Esophagus squamous epithelium (tissue), 5 donors: ENCODE results near the gene BBS9. TPM values are rescaled to one million over a fixed set of nuclear protein-coding genes. Genes with fewer than 3 reads are reported as not detected.

ENCODE experiments used
- DNase-seq: peaks from one replicate; lab custom pipeline; 2025; lab: John Stamatoyannopoulos, UW
- H3K27ac ChIP-seq, 4 donors: fragments of 200-600 bp; sonication (generic); one replicate each; pipeline ENCODE4 v1.5.1; 2016 to 2019; ENCODE audit warnings: mild to moderate bottlenecking in 1 of 4
- H3K27me3 ChIP-seq, 4 donors: fragments of 200-600 bp; sonication (generic); 1 replicate in 3 of 4; 2 replicates in 1 of 4; pipeline versions ENCODE4 v1.5.1 to v1.6.0; 2017 to 2021; ENCODE audit warnings: antibody characterized with exemption in 1 of 4
- H3K36me3 ChIP-seq, 3 donors: fragments of 200-600 bp; sonication (generic); one replicate each; pipeline ENCODE4 v1.5.1; 2016 to 2019
- H3K4me1 ChIP-seq, 3 donors: fragments of 200-600 bp; sonication (generic); one replicate each; pipeline ENCODE4 v1.5.1; 2017 to 2019
- H3K4me3 ChIP-seq, 4 donors: fragments of 200-600 bp; sonication (generic); 1 replicate in 3 of 4; 2 replicates in 1 of 4; pipeline ENCODE4 v1.5.1; 2016 to 2019; ENCODE audit warnings: mild to moderate bottlenecking in 2 of 4, moderate library complexity in 1 of 4
- H3K9me3 ChIP-seq, 3 donors: fragments of 200-600 bp; sonication (generic); one replicate each; pipeline ENCODE4 v1.5.1; 2016 to 2019
- POLR2A ChIP-seq, 4 donors: fragments of 450-650 bp; IDR thresholded peaks; one replicate each; pipeline ENCODE4 v1.6.1; 2017; ENCODE audit warnings: antibody characterized with exemption in 4 of 4, mild to moderate bottlenecking in 4 of 4, moderate library complexity in 3 of 4
- WGBS, 2 donors: methylation state at CpG; one replicate each; pipeline ENCODE4 v1.1.5; 2018; 5-methylcytosine and 5-hydroxymethylcytosine counted together
- intact Hi-C: fragments of 100-400 bp; cut with DNase I; formaldehyde crosslinking; loops from one replicate; pipeline ENCODE4 v1.15.0; 2022
- total RNA-seq, 4 donors: library from RNA; depleted of rRNA; stranded (reverse); fragments of >200 nt; gene quantifications; one replicate each; pipeline ENCODE4 v1.1.0, GENCODE V29; 2016
- TF ChIP-seq, protein P1 (sequence below), 6 experiments: fragments of 450-650 bp in 4 of 6; fragments of 200-600 bp in 2 of 6; sonication (generic) in 2 of 6; IDR thresholded peaks; one replicate each; pipeline ENCODE4 v1.5.1; 2016 to 2019; ENCODE audit warnings: antibody characterized with exemption in 6 of 6, mild to moderate bottlenecking in 4 of 6, moderate library complexity in 4 of 6
- donor health status: DM: yes; HTN: yes; CAD: no.

The BBS9 gene
- total RNA-seq, 4 donors from 2014 or later: 4.8 to 16.8 (median 7.6) TPM

DNA sequence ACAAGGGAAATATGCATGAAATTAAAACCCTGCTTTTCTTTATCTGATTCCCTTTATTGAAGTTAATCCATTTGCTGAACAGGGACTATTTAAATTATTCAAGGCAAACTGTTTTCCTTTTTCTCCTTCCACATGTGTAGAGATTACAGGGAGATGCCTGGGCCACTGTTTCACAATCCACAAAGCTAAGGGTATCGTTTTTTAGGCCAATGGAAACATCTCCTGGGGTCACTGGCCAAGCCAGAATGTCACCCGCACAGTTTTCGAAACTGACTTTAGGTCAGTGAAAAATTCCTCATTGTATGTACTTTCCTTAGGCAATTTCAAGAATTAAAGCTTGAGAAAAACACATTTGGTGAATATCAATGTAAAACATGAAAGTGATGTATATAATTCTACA, 516.8 kb downstream of the BBS9 start:
- whole genome bisulfite sequencing, 2 donors: 81 to 90% methylated on average over 3 of the region's 3 CpGs

GRCh38 chr7:33646891-33647391, 517.6 kb downstream of the BBS9 start:
- no peaks in the 10 kb centered on the region for H3K9me3 ChIP-seq
- no peak overlapping the region for H3K4me3 ChIP-seq
- no peaks in the 10 kb centered on the region for H3K27me3 ChIP-seq
- H3K4me1 ChIP-seq: no peaks in the 10 kb centered on the region
- intact Hi-C loops: no loop called here
- H3K27ac ChIP-seq: no peak overlapping the region
- TF ChIP-seq POLR2A (IDR thresholded peaks at IDR 0.05): no peak
- no peaks in the 10 kb centered on the region for H3K36me3 ChIP-seq
- 78 to 91% methylated on average over 4 of the region's 4 CpGs for WGBS, 2 donors
- DNase-seq: no peak

More for the DNA sequence above, 516.8 kb downstream of the BBS9 start:
- no peaks in the 10 kb centered on the region for H3K9me3 ChIP-seq
- H3K4me3 ChIP-seq: no peak overlapping the region
- DNase-seq: no peak
- H3K27me3 ChIP-seq: no peaks in the 10 kb centered on the region
- intact Hi-C loops: no loop called here
- TF ChIP-seq, protein P1, sequence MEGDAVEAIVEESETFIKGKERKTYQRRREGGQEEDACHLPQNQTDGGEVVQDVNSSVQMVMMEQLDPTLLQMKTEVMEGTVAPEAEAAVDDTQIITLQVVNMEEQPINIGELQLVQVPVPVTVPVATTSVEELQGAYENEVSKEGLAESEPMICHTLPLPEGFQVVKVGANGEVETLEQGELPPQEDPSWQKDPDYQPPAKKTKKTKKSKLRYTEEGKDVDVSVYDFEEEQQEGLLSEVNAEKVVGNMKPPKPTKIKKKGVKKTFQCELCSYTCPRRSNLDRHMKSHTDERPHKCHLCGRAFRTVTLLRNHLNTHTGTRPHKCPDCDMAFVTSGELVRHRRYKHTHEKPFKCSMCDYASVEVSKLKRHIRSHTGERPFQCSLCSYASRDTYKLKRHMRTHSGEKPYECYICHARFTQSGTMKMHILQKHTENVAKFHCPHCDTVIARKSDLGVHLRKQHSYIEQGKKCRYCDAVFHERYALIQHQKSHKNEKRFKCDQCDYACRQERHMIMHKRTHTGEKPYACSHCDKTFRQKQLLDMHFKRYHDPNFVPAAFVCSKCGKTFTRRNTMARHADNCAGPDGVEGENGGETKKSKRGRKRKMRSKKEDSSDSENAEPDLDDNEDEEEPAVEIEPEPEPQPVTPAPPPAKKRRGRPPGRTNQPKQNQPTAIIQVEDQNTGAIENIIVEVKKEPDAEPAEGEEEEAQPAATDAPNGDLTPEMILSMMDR (IDR thresholded peaks at IDR 0.05): no peak
- H3K36me3 ChIP-seq: peaks cover 0 to 1% (median 0%) of the 10 kb centered on the region in 3 donors
- no peaks in the 10 kb centered on the region for H3K4me1 ChIP-seq
- H3K27ac ChIP-seq: no peak overlapping the region

DNA sequence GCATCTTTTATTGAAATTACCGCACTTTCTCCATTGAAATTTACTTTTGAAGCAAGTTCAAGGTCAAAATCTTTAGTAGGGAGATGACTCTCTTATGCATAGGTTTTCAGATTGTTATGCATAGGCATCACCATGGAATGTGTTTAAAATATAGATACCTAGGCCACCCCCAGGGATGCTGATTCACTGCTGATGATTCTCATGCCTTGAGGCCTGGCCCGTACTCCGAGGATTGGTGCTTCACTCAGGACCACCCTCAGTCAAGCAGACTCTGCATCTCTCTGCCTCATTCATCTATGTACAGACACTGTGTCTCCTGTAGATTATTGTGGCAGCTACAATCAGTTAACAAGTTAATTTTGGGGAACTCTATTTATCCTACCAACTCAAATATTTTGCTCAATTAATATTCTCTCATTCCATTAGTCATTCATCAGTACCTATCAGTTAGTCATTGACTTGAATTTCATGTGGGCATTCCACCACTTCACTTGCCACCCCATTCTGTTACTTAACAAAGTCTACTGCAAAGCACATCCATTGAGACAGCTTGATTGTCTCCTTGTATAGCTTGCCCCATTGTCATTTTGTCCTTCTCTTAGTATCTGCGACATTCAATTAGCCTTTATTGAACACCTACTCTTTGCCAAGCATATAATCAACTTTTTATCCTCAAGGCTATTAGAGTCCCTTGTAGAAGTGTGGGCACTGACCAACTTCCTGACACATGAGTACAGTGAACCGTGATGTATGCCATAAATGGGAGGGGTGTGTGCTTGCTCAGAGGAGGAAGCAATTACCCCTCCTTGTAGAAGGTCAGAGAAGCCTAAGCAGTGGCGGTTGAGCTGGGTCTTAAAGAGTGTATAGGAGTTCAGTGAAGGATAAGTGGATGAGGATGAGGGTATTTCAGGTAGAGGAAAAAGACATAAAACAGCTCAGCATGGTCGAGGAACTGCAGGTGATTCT, 520.4 kb downstream of the BBS9 start:
- DNase-seq: no peak
- H3K27ac ChIP-seq: no peak overlapping the region
- no peak overlapping the region for H3K4me3 ChIP-seq
- TF ChIP-seq, protein P1 (IDR thresholded peaks at IDR 0.05): no peak
- TF ChIP-seq POLR2A (IDR thresholded peaks at IDR 0.05): no peak
- no peaks in the 10 kb centered on the region for H3K9me3 ChIP-seq
- no peaks in the 10 kb centered on the region for H3K4me1 ChIP-seq
- 81 to 87% methylated on average over 7 of the region's 7 CpGs for WGBS, 2 donors
- no peaks in the 10 kb centered on the region for H3K27me3 ChIP-seq
- no peaks in the 10 kb centered on the region for H3K36me3 ChIP-seq
- intact Hi-C loops: no loop called here

DNA sequence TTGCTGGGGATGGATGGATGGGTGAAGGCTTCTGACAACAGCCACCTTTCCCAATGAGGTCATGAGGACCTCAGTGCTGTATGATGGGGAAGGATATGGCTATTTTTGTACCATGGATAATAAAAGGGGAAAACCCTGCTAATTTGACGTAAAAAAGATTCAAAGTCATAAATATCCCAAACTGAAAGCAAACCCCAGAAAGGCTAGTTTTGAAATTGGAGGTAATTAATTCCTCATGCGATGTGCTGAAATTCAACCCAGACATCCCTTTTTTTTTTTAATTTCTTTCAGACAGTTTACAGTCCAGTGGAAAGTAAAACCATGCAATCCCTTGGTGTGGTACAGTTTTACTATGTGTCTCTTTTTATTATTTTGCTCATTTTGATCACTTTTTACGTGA, 521.5 kb downstream of the BBS9 start:
- DNase-seq: no peak
- intact Hi-C loops: no loop called here
- H3K9me3 ChIP-seq: no peaks in the 10 kb centered on the region
- no peaks in the 10 kb centered on the region for H3K36me3 ChIP-seq
- H3K27me3 ChIP-seq: no peaks in the 10 kb centered on the region
- TF ChIP-seq, protein P1 (IDR thresholded peaks at IDR 0.05): no peak
- TF ChIP-seq POLR2A (IDR thresholded peaks at IDR 0.05): no peak
- no peak overlapping the region for H3K27ac ChIP-seq
- no peaks in the 10 kb centered on the region for H3K4me1 ChIP-seq
- no peak overlapping the region for H3K4me3 ChIP-seq
- WGBS, 2 donors: 74 to 82% methylated on average over 3 of the region's 3 CpGs

GRCh38 chr7:33651998-33652515, 522.7 kb downstream of the BBS9 start:
- intact Hi-C loops: no loop called here
- 70 to 74% methylated on average over 2 to 3 of the region's 3 CpGs for WGBS, 2 donors
- H3K27me3 ChIP-seq: no peaks in the 10 kb centered on the region
- DNase-seq: no peak
- no peaks in the 10 kb centered on the region for H3K36me3 ChIP-seq
- TF ChIP-seq POLR2A (IDR thresholded peaks at IDR 0.05): no peak
- TF ChIP-seq, protein P1 (IDR thresholded peaks at IDR 0.05): no peak
- H3K4me3 ChIP-seq: no peak overlapping the region
- no peak overlapping the region for H3K27ac ChIP-seq
- H3K9me3 ChIP-seq: no peaks in the 10 kb centered on the region
- no peaks in the 10 kb centered on the region for H3K4me1 ChIP-seq
